GM23338 (cell line): ENCODE data around the gene TNS4. TPM values are rescaled to one million over a fixed set of nuclear protein-coding genes. Genes with fewer than 3 reads are reported as not detected.

Experiments
- ATAC-seq: fragments of 200-7000 bp; cut with Tn5 transposase; 3 replicates; pipeline ENCODE4 v1.9.1; 2020
- DNase-seq: peaks from one replicate; pipeline ENCODE4 v3.0.0-alpha.2; 2015; ENCODE audit warnings: low spot score
- H2AFZ ChIP-seq: fragments of 200-600 bp; sonication (generic); 2 replicates; pipeline ENCODE4 v1.8.0; 2016; ENCODE audit warnings: antibody characterized with exemption, mild to moderate bottlenecking, moderate library complexity
- H3F3A ChIP-seq: fragments of 200-600 bp; sonication (generic); replicated peaks from 2 replicates; pipeline ENCODE4 v1.8.0; 2017; ENCODE audit warnings: antibody characterized with exemption, mixed run types, low read depth
- H3K27ac ChIP-seq: fragments of 200-600 bp; sonication (generic); 2 replicates; pipeline ENCODE4 v1.6.1; 2016; ENCODE audit warnings: low read depth
- H3K27me3 ChIP-seq: fragments of 200-600 bp; sonication (generic); 2 replicates; pipeline ENCODE4 v1.8.0; 2016; ENCODE audit warnings: mild to moderate bottlenecking, mixed run types, moderate library complexity; ENCODE audit not compliant: insufficient read depth
- H3K36me3 ChIP-seq: fragments of 200-600 bp; sonication (generic); 2 replicates; pipeline ENCODE4 v1.8.0; 2016; ENCODE audit warnings: mild to moderate bottlenecking; ENCODE audit not compliant: insufficient read depth
- H3K4me1 ChIP-seq: fragments of 200-600 bp; sonication (generic); 2 replicates; pipeline ENCODE4 v1.8.0; 2016; ENCODE audit warnings: mild to moderate bottlenecking, moderate library complexity; ENCODE audit not compliant: insufficient read depth
- H3K4me2 ChIP-seq: fragments of 200-600 bp; sonication (generic); 2 replicates; pipeline ENCODE4 v1.7.1; 2017; ENCODE audit warnings: mixed run types
- H3K4me3 ChIP-seq: fragments of 200-600 bp; sonication (generic); 2 replicates; pipeline ENCODE4 v1.6.1; 2016; ENCODE audit warnings: mixed run types
- H3K79me2 ChIP-seq: fragments of 200-600 bp; sonication (generic); replicated peaks from 2 replicates; pipeline ENCODE4 v1.8.0; 2017; ENCODE audit warnings: mild to moderate bottlenecking; ENCODE audit not compliant: insufficient read depth
- H3K9me2 ChIP-seq: fragments of 200-600 bp; sonication (generic); 2 replicates; pipeline ENCODE4 v1.8.0; 2017; ENCODE audit not compliant: insufficient read depth
- H4K20me1 ChIP-seq: fragments of 200-600 bp; sonication (generic); replicated peaks from 2 replicates; pipeline ENCODE4 v1.8.0; 2017; ENCODE audit warnings: mild to moderate bottlenecking; ENCODE audit not compliant: insufficient read depth
- H3K27ac Mint-ChIP-seq: 2 replicates; pipeline ENCODE4 v1.8.0; 2020; ENCODE audit warnings: inconsistent platforms, mild to moderate bottlenecking, moderate library complexity, mixed read lengths
- H3K27me3 Mint-ChIP-seq: 3 replicates; pipeline ENCODE4 v1.8.0; 2022; ENCODE audit warnings: low read depth, mild to moderate bottlenecking, moderate library complexity, mixed read lengths, inconsistent platforms; ENCODE audit not compliant: insufficient read depth, poor library complexity
- H3K36me3 Mint-ChIP-seq: 3 replicates; pipeline ENCODE4 v1.8.0; 2021; ENCODE audit warnings: low read depth, mild to moderate bottlenecking, inconsistent platforms, moderate library complexity, mixed read lengths
- H3K4me1 Mint-ChIP-seq: 3 replicates; pipeline ENCODE4 v1.8.0; 2020; ENCODE audit warnings: mild to moderate bottlenecking, inconsistent platforms, mixed read lengths
- H3K4me3 Mint-ChIP-seq: 3 replicates; pipeline ENCODE4 v1.8.0; 2021; ENCODE audit warnings: moderate library complexity, mild to moderate bottlenecking, inconsistent platforms, mixed read lengths
- H3K9me3 Mint-ChIP-seq: 3 replicates; pipeline ENCODE4 v1.8.0; 2020; ENCODE audit warnings: moderate library complexity, mild to moderate bottlenecking, inconsistent platforms, mixed read lengths
- EZH2 ChIP-seq: fragments of 200-600 bp; sonication (generic); IDR thresholded peaks from one replicate; pipeline ENCODE4 v1.8.0; 2017; ENCODE audit warnings: antibody characterized with exemption, mild to moderate bottlenecking, low read depth; ENCODE audit not compliant: unreplicated experiment
- EZH2phosphoT487 ChIP-seq: fragments of 200-600 bp; sonication (generic); IDR thresholded peaks from one replicate; pipeline ENCODE4 v1.8.1; 2018; ENCODE audit warnings: antibody characterized with exemption; ENCODE audit not compliant: unreplicated experiment
- NANOG ChIP-seq: IDR thresholded peaks from 2 replicates; pipeline ENCODE4 v1.6.1; 2016; ENCODE audit warnings: antibody characterized with exemption, borderline replicate concordance
- POLR2AphosphoS5 ChIP-seq: IDR thresholded peaks from 2 replicates; pipeline ENCODE4 v1.6.1; 2016; ENCODE audit warnings: antibody characterized with exemption, low read depth
- REST ChIP-seq: IDR thresholded peaks from one replicate; pipeline ENCODE4 v1.6.1; 2018; ENCODE audit warnings: antibody characterized with exemption; ENCODE audit not compliant: unreplicated experiment
- STAT1 ChIP-seq: IDR thresholded peaks from one replicate; pipeline ENCODE4 v1.6.1; 2016; ENCODE audit warnings: antibody characterized with exemption; ENCODE audit not compliant: unreplicated experiment
- ZNF114 ChIP-seq: fragments of 250-450 bp; sonication (Bioruptor Pico); IDR thresholded peaks from 2 replicates; pipeline ENCODE4 v1.5.0; 2020; ENCODE audit warnings: mild to moderate bottlenecking, moderate library complexity
- ZNF331 ChIP-seq: fragments of 250-450 bp; sonication (Bioruptor Pico); IDR thresholded peaks from 2 replicates; pipeline ENCODE4 v1.5.0; 2020; ENCODE audit warnings: low read depth, mild to moderate bottlenecking, moderate library complexity
- ZNF462 ChIP-seq: fragments of 250-450 bp; sonication (Bioruptor Pico); IDR thresholded peaks from 2 replicates; pipeline ENCODE4 v1.5.0; 2020; ENCODE audit warnings: mild to moderate bottlenecking, moderate library complexity
- polyA plus RNA-seq: library from polyadenylated mRNA; unstranded; fragments of >200 nt; fragmentation: Nextera tagmentation; extraction: Ambion mirVana; gene quantifications from 2 replicates; pipeline ENCODE4 v1.2.1, GENCODE V29; 2016
- total RNA-seq: library from RNA; depleted of rRNA; stranded (reverse); fragments of >200 nt; shearing (Covaris generic); gene quantifications from 2 replicates; pipeline ENCODE4 v1.2.3, GENCODE V29; 2014
- TF ChIP-seq, protein P1 (sequence below): IDR thresholded peaks from 2 replicates; pipeline ENCODE4 v1.6.1; 2016; ENCODE audit warnings: antibody characterized with exemption
- TF ChIP-seq, protein P2 (sequence below), 2 experiments: fragments of 200-600 bp in 1 of 2; sonication (generic) in 1 of 2; conservative IDR thresholded peaks; 2 replicates each; pipeline versions ENCODE4 v1.5.1 to v1.6.1; 2016 to 2017; ENCODE audit warnings: antibody characterized with exemption in 2 of 2, low read depth in 2 of 2, mild to moderate bottlenecking in 2 of 2, moderate library complexity in 1 of 2

Gene TNS4
- total and polyA plus RNA-seq, 2 experiments from 2014 or later = 0.31 to 4.9 TPM

GRCh38 chr17:40525294-40525693, 23.9 kb upstream of the TNS4 start:
- H3F3A ChIP-seq = no peaks in the 10 kb centered on the region
- H3K79me2 ChIP-seq = no peaks in the 10 kb centered on the region
- TF ChIP-seq STAT1 (no peak), ZNF114 (CRISPR knock-in tag) (no peak), POLR2AphosphoS5 (no peak), ZNF331 (CRISPR knock-in tag) (no peak), EZH2phosphoT487 (no peak), NANOG (no peak), ZNF462 (CRISPR knock-in tag) (no peak), REST (no peak), EZH2 (no peak)
- TF ChIP-seq, protein P1, sequence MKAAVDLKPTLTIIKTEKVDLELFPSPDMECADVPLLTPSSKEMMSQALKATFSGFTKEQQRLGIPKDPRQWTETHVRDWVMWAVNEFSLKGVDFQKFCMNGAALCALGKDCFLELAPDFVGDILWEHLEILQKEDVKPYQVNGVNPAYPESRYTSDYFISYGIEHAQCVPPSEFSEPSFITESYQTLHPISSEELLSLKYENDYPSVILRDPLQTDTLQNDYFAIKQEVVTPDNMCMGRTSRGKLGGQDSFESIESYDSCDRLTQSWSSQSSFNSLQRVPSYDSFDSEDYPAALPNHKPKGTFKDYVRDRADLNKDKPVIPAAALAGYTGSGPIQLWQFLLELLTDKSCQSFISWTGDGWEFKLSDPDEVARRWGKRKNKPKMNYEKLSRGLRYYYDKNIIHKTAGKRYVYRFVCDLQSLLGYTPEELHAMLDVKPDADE = no peak
- TF ChIP-seq, protein P2, sequence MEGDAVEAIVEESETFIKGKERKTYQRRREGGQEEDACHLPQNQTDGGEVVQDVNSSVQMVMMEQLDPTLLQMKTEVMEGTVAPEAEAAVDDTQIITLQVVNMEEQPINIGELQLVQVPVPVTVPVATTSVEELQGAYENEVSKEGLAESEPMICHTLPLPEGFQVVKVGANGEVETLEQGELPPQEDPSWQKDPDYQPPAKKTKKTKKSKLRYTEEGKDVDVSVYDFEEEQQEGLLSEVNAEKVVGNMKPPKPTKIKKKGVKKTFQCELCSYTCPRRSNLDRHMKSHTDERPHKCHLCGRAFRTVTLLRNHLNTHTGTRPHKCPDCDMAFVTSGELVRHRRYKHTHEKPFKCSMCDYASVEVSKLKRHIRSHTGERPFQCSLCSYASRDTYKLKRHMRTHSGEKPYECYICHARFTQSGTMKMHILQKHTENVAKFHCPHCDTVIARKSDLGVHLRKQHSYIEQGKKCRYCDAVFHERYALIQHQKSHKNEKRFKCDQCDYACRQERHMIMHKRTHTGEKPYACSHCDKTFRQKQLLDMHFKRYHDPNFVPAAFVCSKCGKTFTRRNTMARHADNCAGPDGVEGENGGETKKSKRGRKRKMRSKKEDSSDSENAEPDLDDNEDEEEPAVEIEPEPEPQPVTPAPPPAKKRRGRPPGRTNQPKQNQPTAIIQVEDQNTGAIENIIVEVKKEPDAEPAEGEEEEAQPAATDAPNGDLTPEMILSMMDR (conservative IDR thresholded peaks at IDR 0.05; ENCODE audit: low read depth in 2 of 2) = no peak
- Mint-ChIP-seq H3K36me3 (peaks cover 5% of the 10 kb centered on the region; the same call in 1 of the 3 replicates), H3K9me3 (peaks cover 14% of the 10 kb centered on the region), H3K4me1 (peaks cover under 1% of the 10 kb centered on the region; the same call in 1 of the 3 replicates), H3K27ac (no peak overlapping the region), H3K4me3 (no peak overlapping the region), H3K27me3 (peaks cover 9% of the 10 kb centered on the region)
- no peaks in the 10 kb centered on the region for H3K9me2 ChIP-seq
- H4K20me1 ChIP-seq = no peaks in the 10 kb centered on the region
- DNase-seq (no peak), ATAC-seq (no peak)
- H2AFZ ChIP-seq = no peak overlapping the region
- no peaks in the 10 kb centered on the region for H3K27me3 ChIP-seq
- H3K4me2 ChIP-seq = no peak overlapping the region
- no peak overlapping the region for H3K27ac ChIP-seq
- H3K4me3 ChIP-seq = no peak overlapping the region
- H3K36me3 ChIP-seq = no peaks in the 10 kb centered on the region
- no peaks in the 10 kb centered on the region; the same call in 1 of the 2 replicates for H3K4me1 ChIP-seq
